HepG2 (cell line): ENCODE data around the gene CCDC197. TPM values are rescaled to one million over a fixed set of nuclear protein-coding genes. Genes with fewer than 3 reads are reported as not detected.

Experiments used
- ATAC-seq: fragments of 200-7000 bp; cut with Tn5 transposase; 3 replicates; pipeline ENCODE4 v1.9.1; 2020; ENCODE audit warnings: mild to moderate bottlenecking, moderate library complexity
- BruUV-seq: library from RNA; stranded (reverse); fragments of 400-500 nt; replicated peaks from 2 replicates; lab custom pipeline; 2021; lab: Mats Ljungman, UMichigan
- CTCF ChIA-PET: fragments of 300-600 bp; formaldehyde crosslinking; extraction: SDS; loops from one replicate; lab custom pipeline; 2021; ENCODE audit warnings: low total read pairs, inconsistent platforms, low intra/inter-chr PET ratio; lab: Yijun Ruan, JAX
- POLR2A ChIA-PET: fragments of 350-600 bp; sonication (Branson Sonifier 250); formaldehyde crosslinking; loops from one replicate; lab custom pipeline; 2020; ENCODE audit warnings: antibody characterized with exemption, inconsistent platforms; lab: Yijun Ruan, JAX
- DNase-seq: peaks from one replicate; pipeline ENCODE4 v3.0.0-alpha.2; 2015; ENCODE audit warnings: low spot score
- FAIRE-seq: peaks from 3 replicates; lab custom pipeline; 2011; peaks lifted over from hg19 to GRCh38; lab: Jason Lieb, UNC
- H2AFZ ChIP-seq: one replicate; pipeline ENCODE4 v1.6.1; 2011; ENCODE audit warnings: low read length, inconsistent platforms
- H3K27ac ChIP-seq: fragments of 300-600 bp; 3 replicates; pipeline ENCODE4 v1.8.0; 2011; ENCODE audit warnings: mixed run types, mild to moderate bottlenecking, mixed read lengths, low read length, inconsistent platforms; ENCODE audit not compliant: insufficient read depth; ENCODE audit errors: extremely low read length
- H3K27me3 ChIP-seq, 2 experiments: fragments of 200-600 bp in 1 of 2; 2 replicates in 1 of 2; 3 replicates in 1 of 2; pipeline versions ENCODE4 v1.6.0 to v1.8.0; 2011; ENCODE audit warnings: low read length in 2 of 2, mild to moderate bottlenecking in 2 of 2, moderate library complexity in 2 of 2, inconsistent platforms in 1 of 2; ENCODE audit not compliant: insufficient read depth in 2 of 2, control insufficient read depth in 1 of 2
- H3K36me3 ChIP-seq, 2 experiments: fragments of 200-600 bp in 1 of 2; replicated peaks in 1 of 2; 2 replicates in 1 of 2; 3 replicates in 1 of 2; pipeline versions ENCODE4 v1.5.1 to v1.8.0; 2011; ENCODE audit warnings: low read length in 2 of 2, inconsistent platforms in 1 of 2; ENCODE audit not compliant: insufficient read depth in 2 of 2, control insufficient read depth in 1 of 2
- H3K4me1 ChIP-seq: 2 replicates; pipeline ENCODE4 v1.5.1; 2012; ENCODE audit warnings: low read length, inconsistent platforms; ENCODE audit not compliant: insufficient read depth
- H3K4me2 ChIP-seq: 2 replicates; pipeline ENCODE4 v1.6.0; 2011; ENCODE audit warnings: low read depth, low read length, inconsistent platforms
- H3K4me3 ChIP-seq, 3 experiments: fragments of 200-600 bp in 1 of 3; sonication (generic), shearing (Covaris generic) in 1 of 3; replicated peaks in 1 of 3; 2 replicates each; pipeline ENCODE4 v1.5.1; 2011 to 2016; ENCODE audit warnings: low read length in 3 of 3, inconsistent platforms in 2 of 3, low read depth in 2 of 3, mild to moderate bottlenecking in 2 of 3, control low read depth in 1 of 3, mixed read lengths in 1 of 3; ENCODE audit not compliant: insufficient read depth in 1 of 3
- H3K79me2 ChIP-seq: one replicate; pipeline ENCODE4 v1.6.1; 2011; ENCODE audit warnings: low read length, inconsistent platforms; ENCODE audit not compliant: insufficient read depth
- H3K9ac ChIP-seq: 2 replicates; pipeline ENCODE4 v1.6.0; 2011; ENCODE audit warnings: mild to moderate bottlenecking, low read depth, low read length, inconsistent platforms; ENCODE audit not compliant: insufficient read depth
- H3K9me3 ChIP-seq: 2 replicates; pipeline ENCODE4 v1.5.1; 2012; ENCODE audit warnings: mild to moderate bottlenecking, low read length
- H4K20me1 ChIP-seq: 2 replicates; pipeline ENCODE4 v1.6.0; 2011; ENCODE audit warnings: inconsistent platforms, mild to moderate bottlenecking, low read length, moderate library complexity; ENCODE audit not compliant: insufficient read depth
- DZIP1 ChIP-seq: sonication (generic); formaldehyde crosslinking; IDR thresholded peaks from 2 replicates; pipeline ENCODE4 v1.5.0; 2020; ENCODE audit warnings: mild to moderate bottlenecking, missing genetic modification reagents
- GABPB1 ChIP-seq: IDR thresholded peaks from 2 replicates; pipeline ENCODE4 v1.6.1; 2016; ENCODE audit warnings: mild to moderate bottlenecking, missing genetic modification reagents, moderate library complexity, missing compliant biosample characterization
- NR2C2 ChIP-seq: sonication (generic); formaldehyde crosslinking; IDR thresholded peaks from 2 replicates; pipeline ENCODE4 v1.4.0; 2020; ENCODE audit warnings: missing genetic modification reagents, mild to moderate bottlenecking, moderate library complexity, borderline replicate concordance
- PRDM4 ChIP-seq: sonication (generic); formaldehyde crosslinking; IDR thresholded peaks from 2 replicates; pipeline ENCODE4 v1.9.0; 2021; ENCODE audit warnings: missing genetic modification reagents, borderline replicate concordance
- SAP130 ChIP-seq: IDR thresholded peaks from 2 replicates; pipeline ENCODE4 v1.6.1; 2016; ENCODE audit warnings: low read depth
- TAF1 ChIP-seq: sonication (generic); formaldehyde crosslinking; IDR thresholded peaks from 2 replicates; pipeline ENCODE4 v1.4.0; 2020; ENCODE audit warnings: missing genetic modification reagents
- TIGD3 ChIP-seq: sonication (generic); formaldehyde crosslinking; IDR thresholded peaks from 2 replicates; pipeline ENCODE4 v1.5.1; 2020; ENCODE audit warnings: mild to moderate bottlenecking, missing genetic modification reagents, borderline replicate concordance
- TOPORS ChIP-seq: sonication (generic); formaldehyde crosslinking; IDR thresholded peaks from 2 replicates; pipeline ENCODE4 v1.8.0; 2023; ENCODE audit warnings: mild to moderate bottlenecking, missing genetic modification reagents
- ZNF234 ChIP-seq: sonication (generic); formaldehyde crosslinking; conservative IDR thresholded peaks from 2 replicates; pipeline ENCODE4 v1.5.1; 2020; ENCODE audit warnings: mild to moderate bottlenecking, missing genetic modification reagents
- ZNF430 ChIP-seq: sonication (generic); formaldehyde crosslinking; IDR thresholded peaks from 2 replicates; pipeline ENCODE4 v1.9.0; 2021; ENCODE audit warnings: mild to moderate bottlenecking, missing genetic modification reagents
- ZNF44 ChIP-seq: sonication (generic); formaldehyde crosslinking; IDR thresholded peaks from 2 replicates; pipeline ENCODE4 v1.5.1; 2020; ENCODE audit warnings: mild to moderate bottlenecking, missing genetic modification reagents
- ZSCAN12 ChIP-seq: sonication (generic); formaldehyde crosslinking; IDR thresholded peaks from 2 replicates; pipeline ENCODE4 v1.9.0; 2021; ENCODE audit warnings: mild to moderate bottlenecking, missing genetic modification reagents
- WGBS: methylation state at CpG from one replicate; pipeline ENCODE4 v1.1.6; 2017; ENCODE audit warnings: low lambda C conversion rate; 5-methylcytosine and 5-hydroxymethylcytosine counted together
- in situ Hi-C: cut with HindIII; loops from 2 replicates; pipeline ENCODE4 v1.10.0; 2017; ENCODE audit warnings: low pct_unique_long_range_greater_than_20kb; ENCODE audit not compliant: extremely low pct_ligation_motif_present
- intact Hi-C: fragments of 100-400 bp; cut with micrococcal nuclease; formaldehyde crosslinking; loops from one replicate; pipeline ENCODE4 v1.10.0; 2022; ENCODE audit not compliant: unreplicated experiment
- polyA plus RNA-seq, 8 experiments: library from polyadenylated mRNA; depleted of rRNA in 3 of 8; stranded (reverse) in 7 of 8; unstranded in 1 of 8; fragments of >200 nt; fragmentation: Illumina TruSeq in 4 of 8; extraction: Trizol in 4 of 8; gene quantifications; 2 replicates each; pipeline versions ENCODE4 v1.2.1 to v1.2.3, GENCODE V29; 2011 to 2016; ENCODE audit warnings: low read depth in 4 of 8, missing spikeins in 1 of 8, mixed read lengths in 1 of 8; ENCODE audit not compliant: insufficient read depth in 1 of 8
- total RNA-seq, 5 experiments: library from RNA; depleted of rRNA; stranded (reverse); fragments of >200 nt; fragmentation: Illumina TruSeq; extraction: Trizol; gene quantifications; 2 replicates each; pipeline ENCODE4 v1.2.3, GENCODE V29; 2016; ENCODE audit warnings: low read depth in 1 of 5
- TF ChIP-seq, protein P1 (sequence below): sonication (generic); formaldehyde crosslinking; IDR thresholded peaks from 2 replicates; pipeline ENCODE4 v1.5.0; 2020; ENCODE audit warnings: missing genetic modification reagents
- TF ChIP-seq, protein P2 (sequence below): sonication (generic); formaldehyde crosslinking; IDR thresholded peaks from 2 replicates; pipeline ENCODE4 v1.5.0; 2020; ENCODE audit warnings: mild to moderate bottlenecking, missing genetic modification reagents

CCDC197 gene
- total and polyA plus RNA-seq, 2 of the 13 experiments (the other 11 are each of a cell fraction or from before 2014, with no cell fraction given), result 0.11 to 0.13 TPM

DNA sequence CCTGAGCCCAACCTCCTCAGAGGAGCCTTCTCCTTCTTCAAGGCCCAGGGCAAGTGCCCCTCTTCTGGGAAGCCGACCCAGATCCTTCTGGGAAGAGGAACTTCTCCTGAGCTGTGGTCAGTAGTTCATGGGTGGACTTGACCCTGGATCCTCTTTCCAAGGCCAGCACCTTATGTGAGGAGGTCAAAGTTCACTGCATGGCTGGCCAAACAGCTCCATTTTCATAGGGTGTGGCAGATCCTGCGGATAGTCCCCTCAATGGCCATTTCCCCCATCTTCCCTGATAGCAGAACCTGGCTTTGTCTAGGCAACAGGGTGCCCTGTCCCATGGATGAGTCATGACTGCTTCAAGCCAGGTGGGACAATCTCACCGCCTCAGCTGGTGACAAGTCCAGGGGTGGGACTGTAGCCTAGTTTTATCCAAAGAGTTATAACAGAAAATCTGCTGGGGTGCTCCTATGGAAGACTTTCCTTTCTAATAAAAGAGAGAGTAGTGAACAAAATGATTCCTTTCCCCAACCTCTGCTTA lies 31.1 kb upstream of the CCDC197 start (continued):
- TF ChIP-seq DZIP1, result no peak
- no peak for TF ChIP-seq SAP130
- no peak for TF ChIP-seq ZNF44 (CRISPR knock-in tag)
- no peak for TF ChIP-seq ZNF234
- no peak for TF ChIP-seq TIGD3

DNA sequence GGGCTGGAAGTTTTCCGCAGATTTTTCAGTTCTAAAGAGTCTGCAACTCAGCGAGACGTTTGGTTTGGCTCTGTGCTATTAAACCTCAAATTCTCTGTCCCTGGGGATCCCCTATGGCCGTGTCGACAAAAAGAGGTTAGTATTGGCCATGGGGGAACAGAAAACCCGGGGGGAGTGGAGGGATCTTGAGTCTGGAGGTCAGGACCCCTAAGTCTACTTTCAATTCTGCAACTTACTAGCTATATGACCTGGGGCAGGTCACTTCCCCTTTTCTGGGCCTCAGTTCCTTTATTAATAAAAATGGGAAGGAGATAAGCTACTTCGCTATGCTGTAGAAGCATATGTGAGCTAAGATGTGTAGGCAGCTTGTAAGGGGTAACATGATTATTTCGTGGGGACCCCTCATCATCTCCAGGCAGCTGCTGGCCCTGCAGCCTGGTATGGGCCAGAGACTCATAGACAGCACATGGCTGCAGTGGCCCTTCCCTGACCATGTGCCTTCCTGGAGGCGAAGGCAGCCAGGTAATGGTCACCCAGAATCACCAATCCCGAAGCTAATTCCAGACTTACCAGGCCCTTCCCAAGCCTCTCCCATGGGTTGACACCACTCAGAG lies 29.4 kb upstream of the CCDC197 start:
- no peak for DNase-seq
- 53% methylated on average over 9 of the region's 10 CpGs for WGBS
- TF ChIP-seq ZSCAN12, result no peak
- TF ChIP-seq, protein P1, sequence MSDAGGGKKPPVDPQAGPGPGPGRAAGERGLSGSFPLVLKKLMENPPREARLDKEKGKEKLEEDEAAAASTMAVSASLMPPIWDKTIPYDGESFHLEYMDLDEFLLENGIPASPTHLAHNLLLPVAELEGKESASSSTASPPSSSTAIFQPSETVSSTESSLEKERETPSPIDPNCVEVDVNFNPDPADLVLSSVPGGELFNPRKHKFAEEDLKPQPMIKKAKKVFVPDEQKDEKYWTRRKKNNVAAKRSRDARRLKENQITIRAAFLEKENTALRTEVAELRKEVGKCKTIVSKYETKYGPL, result no peak
- TF ChIP-seq, protein P2, sequence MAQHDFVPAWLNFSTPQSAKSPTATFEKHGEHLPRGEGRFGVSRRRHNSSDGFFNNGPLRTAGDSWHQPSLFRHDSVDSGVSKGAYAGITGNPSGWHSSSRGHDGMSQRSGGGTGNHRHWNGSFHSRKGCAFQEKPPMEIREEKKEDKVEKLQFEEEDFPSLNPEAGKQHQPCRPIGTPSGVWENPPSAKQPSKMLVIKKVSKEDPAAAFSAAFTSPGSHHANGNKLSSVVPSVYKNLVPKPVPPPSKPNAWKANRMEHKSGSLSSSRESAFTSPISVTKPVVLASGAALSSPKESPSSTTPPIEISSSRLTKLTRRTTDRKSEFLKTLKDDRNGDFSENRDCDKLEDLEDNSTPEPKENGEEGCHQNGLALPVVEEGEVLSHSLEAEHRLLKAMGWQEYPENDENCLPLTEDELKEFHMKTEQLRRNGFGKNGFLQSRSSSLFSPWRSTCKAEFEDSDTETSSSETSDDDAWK (CRISPR knock-in tag), result no peak
- TF ChIP-seq TAF1 (CRISPR knock-in tag), result no peak
- no peak for TF ChIP-seq TOPORS (CRISPR knock-in tag)
- no peak for TF ChIP-seq PRDM4 (CRISPR knock-in tag)
- TF ChIP-seq NR2C2 (CRISPR knock-in tag), result no peak
- no peak for TF ChIP-seq GABPB1 (CRISPR knock-in tag)
- TF ChIP-seq ZNF430 (CRISPR knock-in tag), result no peak

More for the DNA sequence above, 29.4 kb upstream of the CCDC197 start:
- Histone ChIP-seq H3K9ac (no peak overlapping the region), H3K4me1 (peaks cover 48% of the 10 kb centered on the region), H3K27ac (no peak overlapping the region), H3K4me3 (no peak overlapping the region), H2AFZ (no peak overlapping the region), H3K79me2 (no peaks in the 10 kb centered on the region), H3K36me3 (no peaks in the 10 kb centered on the region; a peak in 1 of 5 replicates), H3K27me3 (peaks cover 5 to 22% of the 10 kb centered on the region in 2 experiments; a peak in 4 of 5 replicates), H3K9me3 (no peaks in the 10 kb centered on the region), H4K20me1 (no peaks in the 10 kb centered on the region), H3K4me2 (no peak overlapping the region)
- BruUV-seq, result no TSS peak
- CTCF ChIA-PET, result interaction anchor here (1.0 kb wide), 1 partner anchor 33 kb away, joined by 3 read pairs; no protein-coding TSS in a partner anchor
- in situ Hi-C loops, result no loop called here
- ATAC-seq, result no peak
- intact Hi-C loops, result no loop called here
- no peak for FAIRE-seq
- POLR2A ChIA-PET, result interaction anchor here (0.8 to 2.4 kb wide), 3 partner anchors 8 to 26 kb away, joined by 3 to 10 read pairs (median 3); no protein-coding TSS in a partner anchor
